Mesendoderm (in vitro differentiated cells): Measurements from ENCODE around the gene BTBD19.

Experiments used
- DNase-seq: peaks from one replicate; pipeline ENCODE4 v3.0.0; 2013
- H2AK5ac ChIP-seq: 2 replicates; pipeline ENCODE4 v1.6.1; 2013; ENCODE audit warnings: low read length, inconsistent platforms
- H2BK120ac ChIP-seq: 2 replicates; pipeline ENCODE4 v1.6.1; 2013; ENCODE audit warnings: low read depth, mild to moderate bottlenecking, low read length, moderate library complexity, mixed read lengths
- H2BK15ac ChIP-seq: replicated peaks from 2 replicates; pipeline ENCODE4 v1.6.1; 2013; ENCODE audit warnings: low read depth, mild to moderate bottlenecking, moderate library complexity
- H2BK5ac ChIP-seq: 2 replicates; pipeline ENCODE4 v1.6.1; 2013; ENCODE audit warnings: low read length, inconsistent platforms
- H3K18ac ChIP-seq: 2 replicates; pipeline ENCODE4 v1.6.1; 2013; ENCODE audit warnings: mild to moderate bottlenecking, low read length, mixed read lengths
- H3K23ac ChIP-seq: one replicate; pipeline ENCODE4 v1.6.1; 2013; ENCODE audit warnings: low read length
- H3K27ac ChIP-seq: 2 replicates; pipeline ENCODE4 v1.5.1; 2013; ENCODE audit warnings: low read depth, mild to moderate bottlenecking, inconsistent platforms, low read length, moderate library complexity
- H3K27me3 ChIP-seq: 2 replicates; pipeline ENCODE4 v1.6.1; 2013; ENCODE audit warnings: low read length, control low read depth, mild to moderate bottlenecking, inconsistent platforms; ENCODE audit not compliant: insufficient read depth, poor library complexity
- H3K36me3 ChIP-seq: 2 replicates; pipeline ENCODE4 v1.6.1; 2013; ENCODE audit warnings: low read length, inconsistent platforms; ENCODE audit not compliant: control insufficient read depth, insufficient read depth
- H3K4ac ChIP-seq: one replicate; pipeline ENCODE4 v1.6.1; 2013; ENCODE audit warnings: low read depth, mild to moderate bottlenecking, low read length, moderate library complexity
- H3K4me1 ChIP-seq: 2 replicates; pipeline ENCODE4 v1.6.1; 2013; ENCODE audit warnings: low read depth, low read length, inconsistent platforms; ENCODE audit not compliant: control insufficient read depth
- H3K4me2 ChIP-seq: 2 replicates; pipeline ENCODE4 v1.6.1; 2013; ENCODE audit warnings: low read length
- H3K4me3 ChIP-seq: 2 replicates; pipeline ENCODE4 v1.5.1; 2013; ENCODE audit warnings: mild to moderate bottlenecking, low read length
- H3K56ac ChIP-seq: one replicate; pipeline ENCODE4 v1.6.1; 2013; ENCODE audit warnings: low read length
- H3K79me1 ChIP-seq: 2 replicates; pipeline ENCODE4 v1.6.1; 2013; ENCODE audit warnings: low read length, inconsistent platforms
- H3K79me2 ChIP-seq: 2 replicates; pipeline ENCODE4 v1.6.1; 2013; ENCODE audit warnings: mild to moderate bottlenecking, low read length; ENCODE audit not compliant: control insufficient read depth, insufficient read depth
- H3K9ac ChIP-seq: 2 replicates; pipeline ENCODE4 v1.6.1; 2013; ENCODE audit warnings: low read length, inconsistent platforms
- H4K5ac ChIP-seq: one replicate; pipeline ENCODE4 v1.6.1; 2013; ENCODE audit warnings: low read length
- H4K8ac ChIP-seq: one replicate; pipeline ENCODE4 v1.6.1; 2013; ENCODE audit warnings: low read depth, mild to moderate bottlenecking, control low read depth, low read length, moderate library complexity
- WGBS: extraction: QIAGEN DNeasy Blood & Tissue Kit; methylation state at CpG from one replicate; pipeline ENCODE4 v1.1.7; 2013; ENCODE audit warnings: low lambda C conversion rate, missing lambda C conversion rate; ENCODE audit not compliant: insufficient coverage; ENCODE audit errors: extremely low coverage; 5-methylcytosine and 5-hydroxymethylcytosine counted together

Gene BTBD19

DNA sequence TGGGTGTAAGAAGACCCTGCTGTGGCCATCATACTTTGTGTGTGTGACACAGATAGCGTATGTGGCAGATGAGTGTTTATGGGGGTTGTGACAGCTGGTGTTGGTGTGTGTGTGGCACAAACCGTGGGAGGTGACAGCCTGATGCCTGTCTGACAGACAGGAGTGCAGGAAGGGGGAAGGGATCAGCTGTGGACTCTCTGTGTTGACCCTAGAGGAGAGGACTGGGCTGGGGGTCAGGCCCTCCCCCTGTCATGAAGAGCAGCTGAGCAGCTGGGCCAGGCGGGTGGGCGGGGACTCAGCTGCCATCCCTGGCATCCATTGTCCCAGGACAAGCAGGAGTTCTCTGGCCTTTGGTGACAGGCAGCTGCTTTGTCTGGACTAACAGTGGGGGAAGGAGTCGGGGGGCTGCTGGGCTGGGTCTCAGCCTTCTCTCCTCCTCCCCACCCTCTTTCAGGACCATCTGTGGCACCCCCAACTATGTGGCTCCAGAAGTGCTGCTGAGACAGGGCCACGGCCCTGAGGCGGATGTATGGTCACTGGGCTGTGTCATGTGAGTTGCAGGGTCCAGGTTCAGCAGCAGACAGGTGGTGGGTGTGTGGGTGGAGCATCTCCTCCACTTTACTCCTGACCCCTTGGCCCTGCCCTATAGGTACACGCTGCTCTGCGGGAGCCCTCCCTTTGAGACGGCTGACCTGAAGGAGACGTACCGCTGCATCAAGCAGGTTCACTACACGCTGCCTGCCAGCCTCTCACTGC is 5.8 kb upstream of the BTBD19 start:
- Histone ChIP-seq H3K18ac (no peak overlapping the region), H3K23ac (no peak overlapping the region), H3K4me3 (no peak overlapping the region), H3K9ac (no peak overlapping the region), H2AK5ac (no peak overlapping the region), H3K56ac (peak overlapping the region; percentile 5), H3K4me2 (no peak overlapping the region), H3K27me3 (no peaks in the 10 kb centered on the region), H3K4me1 (peaks cover 11% of the 10 kb centered on the region), H3K36me3 (no peaks in the 10 kb centered on the region), H2BK5ac (no peak overlapping the region), H2BK120ac (no peak overlapping the region), H2BK15ac (no peak overlapping the region), H3K27ac (no peak overlapping the region), H3K79me1 (peaks cover 7% of the 10 kb centered on the region), H3K79me2 (no peaks in the 10 kb centered on the region), H3K4ac (no peak overlapping the region), H4K5ac (no peak overlapping the region), H4K8ac (no peak overlapping the region)
- no CpG with 5 or more reads among the region's 13 CpGs for WGBS
- DNase-seq, result no peak

DNA sequence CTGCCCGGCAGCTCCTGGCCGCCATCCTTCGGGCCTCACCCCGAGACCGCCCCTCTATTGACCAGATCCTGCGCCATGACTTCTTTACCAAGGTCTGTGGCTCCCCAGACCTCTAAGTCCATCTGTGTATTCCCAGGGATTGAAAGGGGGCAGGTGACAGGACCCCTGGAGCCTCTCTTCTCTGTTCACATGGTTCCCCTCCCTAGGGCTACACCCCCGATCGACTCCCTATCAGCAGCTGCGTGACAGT is 5.3 kb upstream of the BTBD19 start:
- Histone ChIP-seq H3K18ac (no peak overlapping the region), H3K4me3 (no peak overlapping the region), H2BK5ac (no peak overlapping the region), H3K27ac (no peak overlapping the region), H3K4me2 (no peak overlapping the region), H2BK120ac (no peak overlapping the region), H3K4ac (no peak overlapping the region), H4K8ac (no peak overlapping the region), H2BK15ac (no peak overlapping the region), H3K79me1 (peaks cover 7% of the 10 kb centered on the region), H3K36me3 (no peaks in the 10 kb centered on the region), H3K4me1 (peaks cover 15% of the 10 kb centered on the region), H4K5ac (no peak overlapping the region), H3K9ac (no peak overlapping the region), H3K79me2 (no peaks in the 10 kb centered on the region), H3K27me3 (no peaks in the 10 kb centered on the region), H3K56ac (no peak overlapping the region), H3K23ac (no peak overlapping the region), H2AK5ac (no peak overlapping the region)
- DNase-seq, result no peak
- WGBS, result no CpG with 5 or more reads among the region's 9 CpGs

DNA sequence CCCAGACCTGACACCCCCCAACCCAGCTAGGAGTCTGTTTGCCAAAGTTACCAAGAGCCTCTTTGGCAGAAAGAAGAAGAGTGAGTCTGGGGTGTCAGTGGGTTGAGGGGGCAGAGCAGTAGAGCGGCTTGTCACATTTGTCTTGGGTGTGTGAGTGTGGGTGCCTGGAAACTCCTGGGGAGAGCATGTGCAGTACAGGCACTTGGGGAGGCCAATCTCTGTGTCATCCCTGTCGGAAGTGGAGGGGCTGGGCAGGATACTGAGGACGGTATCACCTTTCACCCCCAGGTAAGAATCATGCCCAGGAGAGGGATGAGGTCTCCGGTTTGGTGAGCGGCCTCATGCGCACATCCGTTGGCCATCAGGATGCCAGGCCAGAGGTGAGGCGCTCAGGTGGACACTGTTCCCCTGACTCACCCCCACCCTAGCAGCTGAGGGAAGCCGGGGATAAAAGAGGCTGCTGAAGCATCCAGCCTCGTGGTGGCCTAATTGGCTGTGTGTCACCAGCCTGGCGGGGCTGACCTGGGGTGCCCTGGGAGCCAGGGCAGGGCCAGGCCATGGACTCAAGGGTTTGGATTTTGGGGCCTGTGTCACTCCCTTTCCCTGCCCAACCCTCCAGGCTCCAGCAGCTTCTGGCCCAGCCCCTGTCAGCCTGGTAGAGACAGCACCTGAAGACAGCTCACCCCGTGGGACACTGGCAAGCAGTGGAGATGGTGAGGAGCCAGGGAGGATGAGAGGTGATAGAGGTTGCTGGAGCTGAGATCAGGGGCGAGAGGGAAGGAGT is 4.8 kb upstream of the BTBD19 start:
- H3K79me1 ChIP-seq, result peaks cover 7% of the 10 kb centered on the region
- no peaks in the 10 kb centered on the region for H3K27me3 ChIP-seq
- no peaks in the 10 kb centered on the region for H3K79me2 ChIP-seq
- no peak overlapping the region for H2BK5ac ChIP-seq
- H3K36me3 ChIP-seq, result no peaks in the 10 kb centered on the region
- no peak for DNase-seq
- H3K27ac ChIP-seq, result no peak overlapping the region
- no peak overlapping the region for H2AK5ac ChIP-seq
- peaks cover 17% of the 10 kb centered on the region for H3K4me1 ChIP-seq
- no peak overlapping the region for H3K4me3 ChIP-seq
- no peak overlapping the region for H3K4me2 ChIP-seq
- no peak overlapping the region for H3K56ac ChIP-seq
- no peak overlapping the region for H3K18ac ChIP-seq
- no peak overlapping the region for H3K23ac ChIP-seq
- no peak overlapping the region for H4K8ac ChIP-seq
- H3K9ac ChIP-seq, result no peak overlapping the region
- H2BK15ac ChIP-seq, result no peak overlapping the region
- H4K5ac ChIP-seq, result no peak overlapping the region
- no CpG with 5 or more reads among the region's 13 CpGs for WGBS
- H2BK120ac ChIP-seq, result no peak overlapping the region
- H3K4ac ChIP-seq, result no peak overlapping the region

DNA sequence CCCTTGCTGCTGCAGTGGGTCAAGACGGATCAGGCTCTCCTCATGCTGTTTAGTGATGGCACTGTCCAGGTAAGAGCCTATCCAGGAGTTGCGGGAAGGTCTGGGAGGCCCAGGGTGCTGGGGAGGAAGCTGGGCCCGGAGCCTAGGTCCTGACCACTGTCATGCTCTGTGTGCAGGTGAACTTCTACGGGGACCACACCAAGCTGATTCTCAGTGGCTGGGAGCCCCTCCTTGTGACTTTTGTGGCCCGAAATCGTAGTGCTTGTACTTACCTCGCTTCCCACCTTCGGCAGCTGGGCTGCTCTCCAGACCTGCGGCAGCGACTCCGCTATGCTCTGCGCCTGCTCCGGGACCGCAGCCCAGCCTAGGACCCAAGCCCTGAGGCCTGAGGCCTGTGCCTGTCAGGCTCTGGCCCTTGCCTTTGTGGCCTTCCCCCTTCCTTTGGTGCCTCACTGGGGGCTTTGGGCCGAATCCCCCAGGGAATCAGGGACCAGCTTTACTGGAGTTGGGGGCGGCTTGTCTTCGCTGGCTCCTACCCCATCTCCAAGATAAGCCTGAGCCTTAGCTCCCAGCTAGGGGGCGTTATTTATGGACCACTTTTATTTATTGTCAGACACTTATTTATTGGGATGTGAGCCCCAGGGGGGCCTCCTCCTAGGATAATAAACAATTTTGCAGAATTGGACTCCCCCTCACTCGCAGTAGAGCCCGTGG is 2.9 kb upstream of the BTBD19 start:
- Histone ChIP-seq H3K4me3 (no peak overlapping the region), H3K18ac (no peak overlapping the region), H3K4me1 (peaks cover 23% of the 10 kb centered on the region), H2BK15ac (no peak overlapping the region), H3K4ac (no peak overlapping the region), H3K4me2 (no peak overlapping the region), H2AK5ac (no peak overlapping the region), H3K27ac (no peak overlapping the region), H2BK5ac (no peak overlapping the region), H4K8ac (no peak overlapping the region), H3K23ac (no peak overlapping the region), H3K56ac (no peak overlapping the region), H2BK120ac (no peak overlapping the region), H3K79me2 (no peaks in the 10 kb centered on the region), H3K36me3 (no peaks in the 10 kb centered on the region), H4K5ac (no peak overlapping the region), H3K79me1 (peaks cover 7% of the 10 kb centered on the region), H3K27me3 (no peaks in the 10 kb centered on the region), H3K9ac (no peak overlapping the region)
- no CpG with 5 or more reads among the region's 20 CpGs for WGBS
- no peak for DNase-seq

DNA sequence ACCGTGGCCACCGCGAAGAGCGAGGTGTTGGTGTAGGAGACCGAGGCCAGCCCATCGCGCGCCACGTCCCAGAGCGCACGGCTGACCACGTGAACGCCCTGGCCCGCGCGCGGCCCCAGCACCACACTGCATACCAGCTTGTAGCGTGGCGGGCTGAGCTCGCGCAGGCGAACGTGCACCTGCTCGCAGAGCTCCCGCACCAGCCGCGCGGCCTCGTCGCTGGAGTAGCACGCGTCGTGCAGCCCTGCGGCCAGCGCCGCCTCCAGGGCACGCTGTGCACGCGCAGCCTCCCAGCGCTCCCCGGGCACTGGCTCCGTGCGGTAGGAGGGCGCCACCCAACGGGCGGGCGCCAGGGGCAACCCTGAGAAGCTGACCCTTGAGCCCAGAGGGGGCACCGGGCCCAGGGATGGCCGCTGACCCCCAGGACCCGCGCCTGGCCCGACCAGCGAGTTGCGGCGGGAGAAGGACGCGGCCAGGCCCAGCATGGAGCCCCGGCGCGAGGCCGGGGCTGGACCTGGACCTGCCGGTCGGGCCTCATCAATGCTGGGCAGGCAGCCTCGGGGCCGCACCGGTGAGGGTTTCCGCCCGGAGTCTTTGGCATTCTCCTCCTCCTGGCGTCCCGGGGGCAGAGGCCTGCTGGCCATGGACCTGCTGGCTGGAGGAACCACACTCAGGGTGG is 2.2 kb upstream of the BTBD19 start:
- no peak overlapping the region for H4K8ac ChIP-seq
- H2AK5ac ChIP-seq, result no peak overlapping the region
- H2BK15ac ChIP-seq, result no peak overlapping the region
- no peak overlapping the region for H2BK5ac ChIP-seq
- no peaks in the 10 kb centered on the region for H3K27me3 ChIP-seq
- peaks cover 3% of the 10 kb centered on the region for H3K79me1 ChIP-seq
- no peak overlapping the region for H3K9ac ChIP-seq
- H3K4me2 ChIP-seq, result no peak overlapping the region
- H3K23ac ChIP-seq, result no peak overlapping the region
- no peak overlapping the region for H2BK120ac ChIP-seq
- no peaks in the 10 kb centered on the region for H3K36me3 ChIP-seq
- no peak overlapping the region for H3K4me3 ChIP-seq
- H4K5ac ChIP-seq, result no peak overlapping the region
- no CpG with 5 or more reads among the region's 70 CpGs for WGBS
- no peak overlapping the region for H3K56ac ChIP-seq
- peak overlapping the region; percentile 96 for H3K27ac ChIP-seq
- H3K4me1 ChIP-seq, result peaks cover 23% of the 10 kb centered on the region
- no peaks in the 10 kb centered on the region for H3K79me2 ChIP-seq
- no peak overlapping the region for H3K18ac ChIP-seq
- no peak overlapping the region for H3K4ac ChIP-seq
- DNase-seq, result no peak
